Stomach smooth muscle (tissue), 2 donors: ENCODE data around the gene SIX5.
A peak's percentile ranks its signal among the peaks of the same experiment; 100 is the strongest.
"Not testable (repeated sequence)": the region's sequence is repeated elsewhere in the genome, so short reads cannot be mapped to it uniquely, and the experiment has no call there.

Experiments used
- H3K27ac ChIP-seq: one replicate; pipeline ENCODE4 v1.7.0; 2013; ENCODE audit warnings: mild to moderate bottlenecking, low read length, inconsistent platforms
- H3K27me3 ChIP-seq, 2 donors: one replicate each; pipeline ENCODE4 v1.7.0; 2013; ENCODE audit warnings: low read length in 2 of 2; ENCODE audit not compliant: insufficient read depth in 2 of 2, control insufficient read depth in 1 of 2
- H3K36me3 ChIP-seq, 2 donors: one replicate each; pipeline ENCODE4 v1.7.0; 2013; ENCODE audit warnings: low read length in 2 of 2; ENCODE audit not compliant: control insufficient read depth in 2 of 2, insufficient read depth in 2 of 2
- H3K4me1 ChIP-seq: one replicate; pipeline ENCODE4 v1.7.0; 2013; ENCODE audit warnings: low read length; ENCODE audit not compliant: control insufficient read depth, insufficient read depth
- H3K4me3 ChIP-seq, 2 donors: one replicate each; pipeline ENCODE4 v1.7.0; 2013; ENCODE audit warnings: low read length in 2 of 2
- H3K9ac ChIP-seq, 2 donors: one replicate each; pipeline ENCODE4 v1.7.0; 2013; ENCODE audit warnings: low read length in 2 of 2, mild to moderate bottlenecking in 1 of 2
- H3K9me3 ChIP-seq, 2 donors: one replicate each; pipeline ENCODE4 v1.7.0; 2013; ENCODE audit warnings: low read length in 2 of 2; ENCODE audit not compliant: control insufficient read depth in 2 of 2
- donor health status: healthy.
- donor health status: Pancreatic carcinoma.

The SIX5 gene

GRCh38 chr19:45805719-45806118 lies 36.7 kb upstream of the SIX5 start:
- Histone ChIP-seq H3K9ac (no peak overlapping the region), H3K9me3 (no peaks in the 10 kb centered on the region), H3K4me3 (no peak overlapping the region), H3K4me1 (no peaks in the 10 kb centered on the region), H3K27me3 (peaks cover 0 to 3% of the 10 kb centered on the region in 2 donors), H3K27ac (no peak overlapping the region), H3K36me3 (no peaks in the 10 kb centered on the region)

- Histone ChIP-seq H3K9me3 (no peaks in the 10 kb centered on the region), H3K4me3 (no peak overlapping the region), H3K27me3 (peaks cover 0 to 3% of the 10 kb centered on the region in 2 donors), H3K9ac (no peak overlapping the region), H3K27ac (no peak overlapping the region), H3K4me1 (no peaks in the 10 kb centered on the region), H3K36me3 (no peaks in the 10 kb centered on the region)
Measured at GRCh38 chr19:45804959-45805230, 35.8 kb upstream of the SIX5 start.

GRCh38 chr19:45804140-45804958 lies 35.3 kb upstream of the SIX5 start:
- H3K4me1 ChIP-seq: peaks cover under 1% of the 10 kb centered on the region
- H3K36me3 ChIP-seq: no peaks in the 10 kb centered on the region
- no peak overlapping the region for H3K27ac ChIP-seq
- H3K27me3 ChIP-seq: peaks cover 0 to 3% of the 10 kb centered on the region in 2 donors
- H3K4me3 ChIP-seq: no peak overlapping the region
- no peak overlapping the region for H3K9ac ChIP-seq
- H3K9me3 ChIP-seq: no peaks in the 10 kb centered on the region

- no peak overlapping the region for H3K27ac ChIP-seq
Measured at GRCh38 chr19:45801603-45802175, 32.6 kb upstream of the SIX5 start.

GRCh38 chr19:45800070-45800553 lies 31.1 kb upstream of the SIX5 start:
- Histone ChIP-seq H3K9ac (no peak overlapping the region), H3K36me3 (no peaks in the 10 kb centered on the region), H3K4me1 (peaks cover 7% of the 10 kb centered on the region), H3K27me3 (peaks cover 0 to 3% of the 10 kb centered on the region in 2 donors), H3K27ac (no peak overlapping the region), H3K9me3 (no peaks in the 10 kb centered on the region), H3K4me3 (no peak overlapping the region)

More at GRCh38 chr19:45801603-45802175, 32.6 kb upstream of the SIX5 start:
- Histone ChIP-seq H3K27me3 (peaks cover 0 to 3% of the 10 kb centered on the region in 2 donors), H3K4me3 (no peak overlapping the region), H3K9ac (no peak overlapping the region), H3K4me1 (peaks cover 7% of the 10 kb centered on the region), H3K9me3 (no peaks in the 10 kb centered on the region), H3K36me3 (no peaks in the 10 kb centered on the region)

- H3K4me3 ChIP-seq, H3K4me1 ChIP-seq, H3K27me3 ChIP-seq, H3K9ac ChIP-seq, H3K36me3 ChIP-seq, H3K9me3 ChIP-seq, H3K27ac ChIP-seq: not testable (repeated sequence)
Measured at GRCh38 chr19:45799541-45799940, 30.5 kb upstream of the SIX5 start.

- Histone ChIP-seq H3K36me3 (no peaks in the 10 kb centered on the region), H3K9ac (no peak overlapping the region), H3K9me3 (no peaks in the 10 kb centered on the region), H3K27me3 (peaks cover 0 to 3% of the 10 kb centered on the region in 2 donors), H3K4me1 (peaks cover 7% of the 10 kb centered on the region), H3K4me3 (no peak overlapping the region), H3K27ac (no peak overlapping the region)
Measured at GRCh38 chr19:45798995-45799517, 30.0 kb upstream of the SIX5 start.

GRCh38 chr19:45794627-45795026 lies 25.6 kb upstream of the SIX5 start:
- Histone ChIP-seq H3K9me3 (no peaks in the 10 kb centered on the region), H3K27ac (no peak overlapping the region), H3K27me3 (no peaks in the 10 kb centered on the region), H3K4me1 (peaks cover 25% of the 10 kb centered on the region), H3K36me3 (peaks cover 3 to 5% of the 10 kb centered on the region in 2 donors), H3K9ac (no peak overlapping the region), H3K4me3 (no peak overlapping the region)

GRCh38 chr19:45793876-45794275 lies 24.8 kb upstream of the SIX5 start:
- H3K27ac ChIP-seq: no peak overlapping the region
- H3K27me3 ChIP-seq: no peaks in the 10 kb centered on the region
- H3K9me3 ChIP-seq: no peaks in the 10 kb centered on the region
- H3K4me3 ChIP-seq: no peak overlapping the region
- H3K36me3 ChIP-seq: peaks cover 9 to 10% of the 10 kb centered on the region in 2 donors
- peaks cover 20% of the 10 kb centered on the region for H3K4me1 ChIP-seq
- no peak overlapping the region for H3K9ac ChIP-seq

- peaks cover 18% of the 10 kb centered on the region for H3K4me1 ChIP-seq
- H3K9me3 ChIP-seq: no peaks in the 10 kb centered on the region
- peak overlapping the region; percentile 46 to 58 for H3K4me3 ChIP-seq
- peaks cover 12 to 15% of the 10 kb centered on the region in 2 donors for H3K36me3 ChIP-seq
- H3K27me3 ChIP-seq: no peaks in the 10 kb centered on the region
- peak overlapping the region in 1 of 2 donors; percentile 9 for H3K9ac ChIP-seq
- peak overlapping the region; percentile 64 for H3K27ac ChIP-seq
Measured at GRCh38 chr19:45793178-45793564, 24.1 kb upstream of the SIX5 start.
